Small intestine (tissue), 7 donors: ENCODE results near the gene SRGAP3. TPM values are rescaled to one million over a fixed set of nuclear protein-coding genes. Genes with fewer than 3 reads are reported as not detected.
A peak's percentile ranks its signal among the peaks of the same experiment; 100 is the strongest.

Experiments used
- DNase-seq, 2 donors: peaks; one replicate each; pipeline versions ENCODE4 v3.0.0 to v3.0.0-alpha.2; 2013
- FAIRE-seq: peaks from 2 replicates; lab custom pipeline; 2012; peaks lifted over from hg19 to GRCh38; lab: Jason Lieb, UNC
- H3K27ac ChIP-seq, 3 donors: one replicate each; pipeline ENCODE4 v1.5.1; 2013; ENCODE audit warnings: low read length in 2 of 3, mild to moderate bottlenecking in 2 of 3, control low read depth in 1 of 3, inconsistent platforms in 1 of 3, low read depth in 1 of 3, moderate library complexity in 1 of 3
- H3K27me3 ChIP-seq, 3 donors: one replicate each; pipeline ENCODE4 v1.6.1; 2013; ENCODE audit warnings: low read length in 3 of 3, inconsistent platforms in 1 of 3; ENCODE audit not compliant: control insufficient read depth in 3 of 3, insufficient read depth in 3 of 3
- H3K36me3 ChIP-seq, 3 donors: one replicate each; pipeline ENCODE4 v1.6.1; 2013; ENCODE audit warnings: low read length in 3 of 3, inconsistent platforms in 1 of 3, low read depth in 1 of 3, mild to moderate bottlenecking in 1 of 3, moderate library complexity in 1 of 3; ENCODE audit not compliant: control insufficient read depth in 3 of 3, insufficient read depth in 2 of 3
- H3K4me1 ChIP-seq, 3 donors: one replicate each; pipeline ENCODE4 v1.6.1; 2013; ENCODE audit warnings: low read length in 2 of 3, inconsistent platforms in 1 of 3, low read depth in 1 of 3, mild to moderate bottlenecking in 1 of 3, moderate library complexity in 1 of 3; ENCODE audit not compliant: control insufficient read depth in 3 of 3, insufficient read depth in 2 of 3
- H3K4me3 ChIP-seq, 3 donors: one replicate each; pipeline ENCODE4 v1.5.1; 2013; ENCODE audit warnings: low read length in 3 of 3, control low read depth in 1 of 3, inconsistent platforms in 1 of 3, low read depth in 1 of 3, mild to moderate bottlenecking in 1 of 3, moderate library complexity in 1 of 3
- H3K9me3 ChIP-seq, 2 donors: one replicate each; pipeline ENCODE4 v1.6.1; 2013; ENCODE audit warnings: low read depth in 1 of 2, low read length in 1 of 2; ENCODE audit not compliant: control insufficient read depth in 2 of 2, insufficient read depth in 1 of 2
- WGBS, 3 donors: extraction: QIAGEN DNeasy Blood & Tissue Kit; methylation state at CpG; one replicate each; pipeline ENCODE4 v1.1.7; 2013; 5-methylcytosine and 5-hydroxymethylcytosine counted together
- polyA plus RNA-seq, 4 donors: library from polyadenylated mRNA; stranded (reverse) in 3 of 4; unstranded in 1 of 4; fragments of 200-250 nt in 3 of 4; fragments of 120-200 nt in 1 of 4; gene quantifications; one replicate each; pipeline versions ENCODE4 v1.2.1 to v1.2.3, GENCODE V29; 2013
- donor health status: healthy with polysubstance abuse.
- donor health status: control.
- donor health status: control.
- donor health status: Bipolar disorder and iron deficiency.
- donor health status: healthy.

The SRGAP3 gene
- polyA plus RNA-seq, 4 donors: 0.22 to 2.7 (median 1.2) TPM

DNA sequence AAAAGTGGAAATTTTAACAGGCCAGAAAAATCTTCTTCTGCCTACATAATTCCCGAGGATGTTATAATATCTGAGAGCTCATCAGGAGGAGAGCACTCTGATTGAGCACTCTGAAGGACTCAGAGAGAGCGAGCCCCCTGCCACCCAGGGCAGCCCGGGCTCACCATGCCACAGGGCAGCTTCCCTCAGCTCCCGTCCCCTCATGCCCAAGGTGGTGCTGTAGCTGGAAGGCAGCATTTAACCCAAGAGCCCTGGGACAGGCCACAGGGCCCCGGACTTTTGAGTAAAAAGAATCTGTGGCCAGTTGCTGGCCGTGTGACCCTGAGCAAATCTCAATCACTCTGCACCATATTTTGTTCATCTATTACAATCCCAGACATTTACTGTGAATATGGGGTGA, 262.7 kb downstream of the SRGAP3 start:
- Histone ChIP-seq H3K4me3 (no peak overlapping the region), H3K9me3 (no peaks in the 10 kb centered on the region), H3K4me1 (peaks cover 4 to 8% (median 7%) of the 10 kb centered on the region in 3 donors), H3K27me3 (no peaks in the 10 kb centered on the region), H3K27ac (no peak overlapping the region), H3K36me3 (no peaks in the 10 kb centered on the region)
- FAIRE-seq (no peak), DNase-seq (no peak)
- WGBS, 3 donors: 84 to 88% (median 86%) methylated on average over 6 of the region's 6 CpGs

DNA sequence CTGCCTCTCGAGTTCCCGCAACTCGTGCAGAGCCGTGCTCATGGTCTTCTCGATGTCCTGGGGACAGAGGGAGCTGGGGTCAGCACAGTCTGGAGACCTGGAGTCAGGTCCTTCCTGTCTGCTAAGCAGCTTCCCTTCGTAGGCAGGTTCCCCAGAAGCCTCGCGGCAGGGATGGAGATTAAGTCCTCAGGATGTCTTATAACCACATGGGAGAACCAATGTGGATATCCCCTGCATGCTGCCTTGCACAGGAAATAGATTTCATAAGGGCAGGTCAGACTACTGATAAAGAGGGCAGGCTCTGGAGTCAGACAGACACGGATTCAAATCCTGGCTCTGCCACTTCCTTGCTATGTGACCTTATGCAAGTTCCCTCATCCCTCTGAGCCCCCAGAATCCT, 263.6 kb downstream of the SRGAP3 start:
- no peak for FAIRE-seq
- Histone ChIP-seq H3K9me3 (no peaks in the 10 kb centered on the region), H3K27me3 (no peaks in the 10 kb centered on the region), H3K36me3 (no peaks in the 10 kb centered on the region), H3K4me1 (peaks cover 4 to 11% (median 8%) of the 10 kb centered on the region in 3 donors), H3K4me3 (no peak overlapping the region), H3K27ac (no peak overlapping the region)
- no peak for DNase-seq
- 90 to 94% (median 93%) methylated on average over 9 of the region's 9 CpGs for WGBS, 3 donors

DNA sequence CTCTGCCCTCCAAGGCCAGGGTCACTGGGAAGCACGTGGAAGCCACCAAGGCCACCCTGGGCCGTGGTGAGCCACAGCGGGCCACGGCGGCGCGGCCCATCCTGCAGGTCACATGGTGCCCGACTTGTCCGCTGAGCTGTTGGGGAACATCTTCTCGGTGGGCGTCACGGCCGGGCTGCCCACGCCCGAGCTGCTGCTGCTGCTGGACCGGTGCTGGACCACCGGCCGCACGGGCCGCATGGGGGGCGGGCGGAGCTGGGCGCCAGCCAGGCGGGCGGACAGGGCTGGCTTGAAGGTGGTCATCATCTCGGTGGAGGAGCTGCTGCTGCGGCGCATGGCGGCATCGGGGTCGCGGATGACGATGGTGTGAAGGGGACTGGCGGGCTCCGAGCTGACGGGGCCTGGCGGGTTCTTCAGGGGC, 264.0 kb downstream of the SRGAP3 start:
- Histone ChIP-seq H3K9me3 (no peaks in the 10 kb centered on the region), H3K27me3 (no peaks in the 10 kb centered on the region), H3K27ac (no peak overlapping the region), H3K36me3 (no peaks in the 10 kb centered on the region), H3K4me3 (no peak overlapping the region), H3K4me1 (peaks cover 4 to 11% (median 8%) of the 10 kb centered on the region in 3 donors)
- FAIRE-seq (no peak), DNase-seq (no peak)
- WGBS, 3 donors: 95 to 97% (median 96%) methylated on average over 33 to 37 of the region's 37 CpGs

DNA sequence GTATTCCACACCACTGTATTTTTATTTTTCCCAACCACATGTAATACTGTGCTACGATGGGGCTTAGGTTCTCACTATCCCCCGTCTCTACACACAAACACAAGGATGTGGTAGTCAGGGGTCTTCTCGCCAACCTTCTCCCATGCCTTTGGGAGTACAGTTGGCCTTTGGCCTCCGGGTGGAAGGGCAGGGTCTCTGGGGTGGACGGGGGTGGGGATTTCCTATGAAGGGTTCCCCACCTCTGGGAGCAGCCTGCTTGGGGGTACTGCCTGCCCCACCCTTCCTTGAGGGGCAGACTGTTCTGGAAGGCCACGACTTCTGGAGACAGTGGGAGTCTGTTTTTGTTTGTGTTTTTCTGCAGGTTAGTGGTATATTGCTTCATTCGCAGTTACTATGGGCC, 264.9 kb downstream of the SRGAP3 start:
- FAIRE-seq: no peak

DNA sequence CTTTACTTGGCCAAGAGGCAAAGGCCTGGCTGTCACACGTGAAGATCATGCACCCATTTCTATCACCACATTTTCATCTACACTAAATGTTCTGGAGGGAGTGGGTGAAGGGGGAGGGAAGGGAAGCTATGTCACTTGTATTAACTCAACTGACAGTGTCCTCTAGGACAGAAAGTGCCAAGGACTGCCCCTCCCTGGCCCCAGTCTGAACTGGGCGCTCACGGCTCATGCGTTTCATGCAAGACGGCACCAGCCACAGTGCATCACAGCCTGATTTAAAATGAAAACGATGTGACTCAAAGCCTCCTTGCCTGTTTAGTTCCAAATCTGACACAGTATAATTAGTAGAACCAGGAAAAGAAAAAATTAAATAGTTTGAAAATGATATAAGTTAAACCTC, 265.4 kb downstream of the SRGAP3 start:
- Histone ChIP-seq H3K27me3 (no peaks in the 10 kb centered on the region), H3K9me3 (peaks cover 0 to 7% of the 10 kb centered on the region in 2 donors), H3K36me3 (no peaks in the 10 kb centered on the region), H3K27ac (peak overlapping the region in 1 of 3 donors; percentile 38), H3K4me1 (peaks cover 4 to 11% (median 8%) of the 10 kb centered on the region in 3 donors), H3K4me3 (no peak overlapping the region)
- FAIRE-seq (no peak), DNase-seq (no peak)
- 75 to 84% (median 78%) methylated on average over 6 of the region's 6 CpGs for WGBS, 3 donors

More for the DNA sequence above, 264.9 kb downstream of the SRGAP3 start:
- Histone ChIP-seq H3K4me3 (no peak overlapping the region), H3K27ac (no peak overlapping the region), H3K36me3 (no peaks in the 10 kb centered on the region), H3K4me1 (peaks cover 4 to 11% (median 8%) of the 10 kb centered on the region in 3 donors), H3K9me3 (peaks cover 0 to 3% of the 10 kb centered on the region in 2 donors), H3K27me3 (no peaks in the 10 kb centered on the region)
- no peak for DNase-seq
- WGBS, 3 donors: 78 to 88% (median 86%) methylated on average over 7 of the region's 7 CpGs

DNA sequence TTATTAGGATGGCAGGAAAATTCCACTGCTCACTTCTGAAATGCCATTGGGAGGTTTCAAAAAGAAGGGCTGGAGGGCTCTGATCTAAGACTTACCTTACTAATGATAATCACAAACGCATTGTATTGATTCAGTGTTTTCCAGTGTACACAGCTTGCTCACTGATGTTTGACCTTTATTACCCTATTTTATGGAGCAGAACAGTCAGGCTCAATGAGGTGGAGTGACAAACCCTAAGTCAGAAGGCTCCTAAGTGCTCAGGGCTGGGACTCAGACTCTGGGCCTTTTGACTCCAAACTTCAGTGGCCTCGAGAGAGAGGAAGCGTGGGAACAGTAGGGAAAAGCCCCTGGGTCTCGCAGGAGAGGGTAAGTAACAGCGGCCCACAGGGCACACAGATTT, 265.9 kb downstream of the SRGAP3 start:
- Histone ChIP-seq H3K27ac (peak overlapping the region in 1 of 3 donors; percentile 38), H3K9me3 (peaks cover 0 to 11% of the 10 kb centered on the region in 2 donors), H3K4me1 (peaks cover 4 to 11% (median 8%) of the 10 kb centered on the region in 3 donors), H3K27me3 (no peaks in the 10 kb centered on the region), H3K4me3 (no peak overlapping the region), H3K36me3 (no peaks in the 10 kb centered on the region)
- DNase-seq (peak in 1 of 2 donors; percentile 72), FAIRE-seq (no peak)
- WGBS, 3 donors: 59 to 81% (median 68%) methylated on average over 5 of the region's 5 CpGs

DNA sequence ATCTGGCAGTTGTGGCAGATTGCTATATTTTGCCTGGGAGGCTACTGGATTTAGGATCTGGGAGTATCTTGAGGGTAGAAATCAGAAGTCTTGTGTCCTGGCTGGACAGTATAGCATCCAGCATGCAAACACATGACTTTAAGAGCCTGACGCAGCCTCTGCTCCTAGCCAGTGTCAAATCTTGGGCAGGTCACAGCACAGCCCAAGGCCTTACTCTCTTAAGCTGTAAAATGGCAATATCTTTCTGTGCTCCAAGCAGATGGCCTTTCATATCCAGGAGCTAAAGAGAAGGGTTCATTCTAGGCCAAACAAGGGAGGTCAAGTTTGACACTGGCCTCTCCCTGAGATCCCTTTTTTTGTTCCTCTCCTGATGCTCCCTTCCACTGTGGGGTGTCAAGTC, 266.4 kb downstream of the SRGAP3 start:
- Histone ChIP-seq H3K4me1 (peaks cover 4 to 11% (median 8%) of the 10 kb centered on the region in 3 donors), H3K36me3 (no peaks in the 10 kb centered on the region), H3K9me3 (peaks cover 0 to 11% of the 10 kb centered on the region in 2 donors), H3K27ac (no peak overlapping the region), H3K27me3 (no peaks in the 10 kb centered on the region), H3K4me3 (no peak overlapping the region)
- DNase-seq: no peak
- no peak for FAIRE-seq
- WGBS, 3 donors: 86 to 100% (median 86%) methylated on average over 1 of the region's 1 CpG

DNA sequence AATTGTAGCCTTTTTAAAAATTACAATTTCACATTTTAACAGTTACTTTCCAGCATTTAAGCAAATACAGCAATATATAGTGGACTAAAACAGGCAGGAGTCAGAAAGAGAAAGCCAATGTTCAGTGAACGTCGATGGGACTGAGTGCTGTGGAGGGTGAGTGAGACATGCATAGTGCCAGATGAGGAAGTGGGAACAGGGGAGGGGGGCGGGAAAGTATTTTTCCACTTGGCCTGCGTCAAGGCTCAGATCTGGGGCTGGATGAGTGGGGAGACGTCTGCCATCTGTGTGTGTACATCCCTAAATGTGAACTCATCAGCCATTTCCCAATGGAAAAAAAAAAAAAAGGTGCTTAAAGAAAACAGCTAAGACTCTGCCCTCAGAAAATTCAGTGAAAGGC, 266.9 kb downstream of the SRGAP3 start:
- no peak for FAIRE-seq
- no peak overlapping the region for H3K27ac ChIP-seq
- 40 to 83% (median 49%) methylated on average over 5 of the region's 5 CpGs for WGBS, 3 donors
- peaks cover 0 to 11% of the 10 kb centered on the region in 2 donors for H3K9me3 ChIP-seq
- DNase-seq: no peak
- no peaks in the 10 kb centered on the region for H3K36me3 ChIP-seq
- H3K4me3 ChIP-seq: no peak overlapping the region
- H3K27me3 ChIP-seq: peaks cover 0 to 2% (median 0%) of the 10 kb centered on the region in 3 donors
- peaks cover 4 to 11% (median 6%) of the 10 kb centered on the region in 3 donors for H3K4me1 ChIP-seq

DNA sequence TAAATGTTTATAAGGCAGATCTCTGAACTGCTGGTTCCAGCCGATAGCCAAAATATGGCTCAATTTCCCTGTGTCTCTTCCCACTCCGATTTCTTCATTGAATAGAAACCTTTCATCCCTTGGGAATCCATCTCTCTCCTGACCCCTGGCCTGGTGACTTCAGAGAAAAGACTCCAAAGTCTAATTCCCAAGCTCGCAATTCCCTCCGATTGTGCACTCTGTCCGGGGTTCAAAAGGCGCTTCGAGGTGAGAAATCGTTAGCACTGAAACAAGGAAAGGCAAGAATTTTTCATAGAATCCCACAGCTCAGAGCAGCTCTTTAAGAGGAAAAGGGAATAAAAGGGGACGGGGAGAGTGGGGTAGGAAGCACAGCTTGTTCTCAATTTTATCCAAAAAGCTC, 267.7 kb downstream of the SRGAP3 start:
- peak; percentile 62 to 90 for DNase-seq
- 28 to 67% (median 49%) methylated on average over 9 of the region's 9 CpGs for WGBS, 3 donors
- peaks cover 0 to 5% (median 0%) of the 10 kb centered on the region in 3 donors for H3K27me3 ChIP-seq
- no peak for FAIRE-seq
- peaks cover 4 to 11% (median 4%) of the 10 kb centered on the region in 3 donors for H3K4me1 ChIP-seq
- no peaks in the 10 kb centered on the region for H3K36me3 ChIP-seq
- peaks cover 0 to 11% of the 10 kb centered on the region in 2 donors for H3K9me3 ChIP-seq
- H3K4me3 ChIP-seq: no peak overlapping the region
- peak overlapping the region in 1 of 3 donors; percentile 69 for H3K27ac ChIP-seq
